ENCODE results near the gene CALML5.

CALML5 gene

DNA sequence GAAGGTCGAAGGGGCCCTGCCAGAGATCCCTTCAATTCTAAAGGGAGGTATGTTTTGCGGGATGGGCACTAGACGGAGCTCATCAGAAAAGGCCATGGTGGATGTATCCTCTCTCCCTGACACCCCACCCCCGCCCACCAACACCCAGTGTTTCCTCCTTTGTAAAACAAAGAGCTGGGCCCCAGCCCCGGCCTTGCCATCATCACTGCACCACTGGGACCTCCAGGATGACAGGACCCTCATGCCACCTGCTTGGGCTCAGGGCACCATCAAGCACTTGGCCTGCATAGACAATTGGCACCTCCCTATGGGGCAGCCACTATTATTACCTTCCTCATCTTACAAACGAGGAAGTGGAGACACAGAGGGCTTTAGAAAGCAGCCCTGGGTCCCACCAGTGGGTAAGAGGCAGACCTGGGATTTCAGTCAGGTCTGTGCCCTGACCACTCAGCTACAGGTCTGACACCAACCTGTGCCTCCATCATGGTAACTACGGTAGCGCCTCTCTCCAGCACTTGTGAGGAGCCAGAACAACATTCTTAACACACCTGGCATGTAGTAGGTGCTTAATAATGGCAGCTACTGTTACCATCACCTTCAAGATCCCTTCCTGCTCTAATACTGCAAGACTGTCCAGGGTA lies 27.4 kb upstream of the CALML5 start:
- no peak overlapping the region for H3K9ac ChIP-seq (ENCODE audit: low read length in 5 of 5)
- H3K27me3 ChIP-seq (ENCODE audit: control insufficient read depth in 5 of 5, insufficient read depth in 4 of 5, low read length in 5 of 5), result no peaks in the 10 kb centered on the region
- H3K36me3 ChIP-seq (ENCODE audit: control insufficient read depth in 5 of 5, insufficient read depth in 5 of 5, low read length in 5 of 5), result no peaks in the 10 kb centered on the region
- peaks cover 0 to 4% (median under 1%) of the 10 kb centered on the region in 5 donors for H3K4me1 ChIP-seq (ENCODE audit: control insufficient read depth in 5 of 5, insufficient read depth in 5 of 5, low read length in 5 of 5)
- H3K27ac ChIP-seq (ENCODE audit: low read depth, low read length), result no peak overlapping the region
- no peak overlapping the region for H3K4me3 ChIP-seq (ENCODE audit: low read depth in 1 of 5, low read length in 5 of 5)
- no peaks in the 10 kb centered on the region for H3K9me3 ChIP-seq (ENCODE audit: control insufficient read depth in 5 of 5, low read length in 5 of 5)

DNA sequence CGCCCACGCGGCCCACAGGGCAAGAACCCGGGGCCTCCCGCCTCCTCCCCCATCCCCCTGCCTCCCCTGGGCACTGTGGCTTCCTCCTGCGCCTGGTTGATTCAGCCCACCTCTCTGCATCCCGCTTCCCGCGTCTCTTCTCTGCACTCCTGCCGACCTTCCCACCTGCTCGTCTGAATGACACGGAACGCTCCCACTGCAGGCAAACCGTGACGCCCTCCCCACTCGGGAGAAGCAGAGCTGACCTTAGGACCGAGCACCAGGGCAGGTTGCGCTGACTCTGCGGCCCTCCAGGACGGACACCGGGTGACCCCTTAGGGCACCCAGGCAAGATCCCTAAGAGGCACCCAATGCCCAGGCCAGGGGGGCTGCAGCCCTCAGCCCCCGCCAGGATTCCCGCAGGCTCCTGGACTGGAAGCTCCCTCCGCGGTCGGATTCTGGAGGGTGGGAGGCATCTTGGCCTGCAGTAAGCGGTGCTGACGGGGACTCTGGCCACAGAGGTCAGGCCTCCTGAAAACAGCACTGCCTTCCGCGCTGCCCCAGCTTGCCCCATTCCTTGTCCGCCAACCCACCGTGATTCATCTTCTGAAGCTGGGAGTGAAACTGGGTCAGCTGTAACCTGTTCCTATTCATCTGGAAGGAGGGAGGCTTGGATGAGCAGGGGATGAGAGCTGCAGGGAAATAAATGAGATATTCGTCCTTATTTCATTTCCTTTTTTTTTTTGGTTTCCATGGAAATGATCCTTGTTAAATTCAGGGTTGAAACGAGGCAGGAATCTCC lies 26.4 kb upstream of the CALML5 start:
- Histone ChIP-seq H3K4me3 (ENCODE audit: low read depth in 1 of 5, low read length in 5 of 5) (no peak overlapping the region), H3K27me3 (ENCODE audit: control insufficient read depth in 5 of 5, insufficient read depth in 4 of 5, low read length in 5 of 5) (no peaks in the 10 kb centered on the region), H3K27ac (ENCODE audit: low read depth, low read length) (no peak overlapping the region), H3K36me3 (ENCODE audit: control insufficient read depth in 5 of 5, insufficient read depth in 5 of 5, low read length in 5 of 5) (no peaks in the 10 kb centered on the region), H3K9me3 (ENCODE audit: control insufficient read depth in 5 of 5, low read length in 5 of 5) (no peaks in the 10 kb centered on the region), H3K9ac (ENCODE audit: low read length in 5 of 5) (no peak overlapping the region), H3K4me1 (ENCODE audit: control insufficient read depth in 5 of 5, insufficient read depth in 5 of 5, low read length in 5 of 5) (peaks cover 0 to 12% (median 6%) of the 10 kb centered on the region in 5 donors)

DNA sequence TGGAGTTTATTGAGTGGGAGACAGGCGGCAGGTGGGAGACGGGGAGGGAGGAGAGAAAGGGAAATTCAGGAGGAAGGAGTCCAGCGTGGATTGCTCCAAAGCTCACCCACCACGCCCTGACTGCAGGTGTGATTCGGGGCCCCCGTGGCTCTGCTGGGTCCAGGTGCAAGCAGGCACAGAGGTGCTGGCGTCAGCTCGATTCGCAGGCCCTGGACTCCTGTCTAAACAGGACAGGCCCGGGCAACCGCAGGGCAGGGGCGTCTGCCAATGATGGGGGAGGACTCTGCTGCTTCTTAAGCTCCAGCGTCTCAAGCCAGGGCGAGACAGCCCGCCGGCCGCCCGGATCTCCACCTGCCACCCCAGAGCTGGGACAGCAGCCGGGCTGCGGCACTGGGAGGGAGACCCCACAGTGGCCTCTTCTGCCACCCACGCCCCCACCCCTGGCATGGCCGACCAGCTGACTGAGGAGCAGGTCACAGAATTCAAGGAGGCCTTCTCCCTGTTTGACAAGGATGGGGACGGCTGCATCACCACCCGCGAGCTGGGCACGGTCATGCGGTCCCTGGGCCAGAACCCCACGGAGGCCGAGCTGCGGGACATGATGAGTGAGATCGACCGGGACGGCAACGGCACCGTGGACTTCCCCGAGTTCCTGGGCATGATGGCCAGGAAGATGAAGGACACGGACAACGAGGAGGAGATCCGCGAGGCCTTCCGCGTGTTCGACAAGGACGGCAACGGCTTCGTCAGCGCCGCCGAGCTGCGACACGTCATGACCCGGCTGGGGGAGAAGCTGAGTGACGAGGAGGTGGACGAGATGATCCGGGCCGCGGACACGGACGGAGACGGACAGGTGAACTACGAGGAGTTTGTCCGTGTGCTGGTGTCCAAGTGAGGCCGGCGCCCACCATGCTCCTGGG lies 25.5 kb upstream of the CALML5 start, which contains the start of gene CALML3:
Gene CALML3, plus strand, starts transcription at position 321 of the 920 bp plus-strand sequence. Its CDS starts 125 bp downstream, at position 446.
- peaks cover 0 to 13% (median 6%) of the 10 kb centered on the region in 5 donors for H3K4me1 ChIP-seq (ENCODE audit: control insufficient read depth in 5 of 5, insufficient read depth in 5 of 5, low read length in 5 of 5)
- H3K27ac ChIP-seq (ENCODE audit: low read depth, low read length), result no peak within 1 kb of the TSS
- no peak within 1 kb of the TSS for H3K4me3 ChIP-seq (ENCODE audit: low read depth in 1 of 5, low read length in 5 of 5)
- no peaks in the 10 kb centered on the region for H3K27me3 ChIP-seq (ENCODE audit: control insufficient read depth in 5 of 5, insufficient read depth in 4 of 5, low read length in 5 of 5)
- H3K9ac ChIP-seq (ENCODE audit: low read length in 5 of 5), result no peak within 1 kb of the TSS
- no peaks in the 10 kb centered on the region for H3K9me3 ChIP-seq (ENCODE audit: control insufficient read depth in 5 of 5, low read length in 5 of 5)
- no peaks in the 10 kb centered on the region for H3K36me3 ChIP-seq (ENCODE audit: control insufficient read depth in 5 of 5, insufficient read depth in 5 of 5, low read length in 5 of 5)

DNA sequence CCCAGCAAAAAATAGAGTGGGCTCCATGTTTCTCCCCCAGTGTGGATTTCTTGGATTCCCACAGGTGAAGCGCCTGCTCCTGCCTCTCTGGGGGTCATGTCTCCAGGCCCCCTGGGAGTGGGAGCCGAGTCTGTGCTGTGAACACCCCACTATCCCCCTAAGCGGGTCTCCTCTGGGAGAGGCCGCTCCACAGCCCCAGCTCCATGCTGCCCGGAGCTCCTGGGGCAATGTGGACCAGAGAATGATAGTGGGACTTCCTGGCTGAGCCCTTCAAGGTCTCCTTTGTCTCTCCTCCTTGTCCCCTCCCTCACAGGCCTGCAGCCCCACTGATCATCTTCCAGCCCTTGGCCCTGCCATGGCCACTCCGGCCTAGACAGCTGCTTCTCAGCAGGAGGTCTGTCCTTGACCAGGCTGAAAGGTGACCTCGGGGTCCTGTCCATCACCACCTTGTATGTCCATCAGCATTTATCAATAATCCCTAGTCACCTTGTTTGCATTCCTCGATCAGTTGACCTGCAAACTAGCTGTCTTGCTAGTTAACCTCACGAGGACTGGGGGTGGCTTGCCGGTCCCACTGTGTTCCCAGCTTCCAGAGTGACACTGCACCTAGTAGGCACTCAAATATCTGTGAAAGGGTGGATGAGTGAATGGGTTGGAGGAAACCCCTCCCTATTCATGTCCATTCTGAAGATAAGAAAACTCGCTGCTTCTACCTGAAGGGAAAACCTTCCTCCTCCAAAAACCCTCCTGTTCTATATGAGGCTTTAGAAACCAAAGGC lies 24.6 kb upstream of the CALML5 start:
- Histone ChIP-seq H3K4me3 (ENCODE audit: low read depth in 1 of 5, low read length in 5 of 5) (no peak overlapping the region), H3K4me1 (ENCODE audit: control insufficient read depth in 5 of 5, insufficient read depth in 5 of 5, low read length in 5 of 5) (peaks cover 0 to 13% (median 6%) of the 10 kb centered on the region in 5 donors), H3K36me3 (ENCODE audit: control insufficient read depth in 5 of 5, insufficient read depth in 5 of 5, low read length in 5 of 5) (no peaks in the 10 kb centered on the region), H3K27ac (ENCODE audit: low read depth, low read length) (no peak overlapping the region), H3K9ac (ENCODE audit: low read length in 5 of 5) (no peak overlapping the region), H3K27me3 (ENCODE audit: control insufficient read depth in 5 of 5, insufficient read depth in 4 of 5, low read length in 5 of 5) (no peaks in the 10 kb centered on the region), H3K9me3 (ENCODE audit: control insufficient read depth in 5 of 5, low read length in 5 of 5) (no peaks in the 10 kb centered on the region)

DNA sequence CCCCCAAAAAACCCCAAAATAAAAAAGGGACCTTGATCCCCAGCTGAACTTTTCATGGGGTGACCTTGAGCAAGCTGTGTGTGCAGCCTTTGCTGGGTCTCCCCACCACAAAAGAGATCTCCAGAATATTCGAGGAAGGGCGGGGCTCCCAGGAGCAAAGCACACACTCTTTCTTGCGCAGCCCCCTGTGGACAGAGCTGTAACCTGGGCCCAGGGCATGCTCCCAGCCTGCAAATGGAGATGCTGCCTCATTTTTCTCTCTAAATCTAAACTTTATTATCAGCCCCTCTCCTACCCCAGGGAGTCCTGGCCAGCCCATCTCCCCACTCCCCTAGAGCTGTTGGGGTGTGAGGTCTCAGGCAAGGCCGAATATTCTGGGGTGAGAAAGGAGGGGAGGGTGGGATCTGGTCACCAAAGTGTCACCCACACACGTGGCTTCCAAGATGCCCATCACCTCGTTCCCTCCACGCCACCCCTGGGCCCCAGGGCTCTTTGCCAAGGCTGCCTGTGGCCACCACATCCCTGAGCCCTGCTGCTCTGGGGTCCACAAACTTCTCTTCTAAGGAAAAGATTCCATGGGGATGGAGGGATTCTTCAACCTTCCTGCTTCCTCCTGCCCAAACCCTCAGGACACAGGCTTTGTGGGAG lies 23.7 kb upstream of the CALML5 start:
- peaks cover 0 to 13% (median 6%) of the 10 kb centered on the region in 5 donors for H3K4me1 ChIP-seq (ENCODE audit: control insufficient read depth in 5 of 5, insufficient read depth in 5 of 5, low read length in 5 of 5)
- no peak overlapping the region for H3K4me3 ChIP-seq (ENCODE audit: low read depth in 1 of 5, low read length in 5 of 5)
- no peaks in the 10 kb centered on the region for H3K36me3 ChIP-seq (ENCODE audit: control insufficient read depth in 5 of 5, insufficient read depth in 5 of 5, low read length in 5 of 5)
- no peak overlapping the region for H3K9ac ChIP-seq (ENCODE audit: low read length in 5 of 5)
- H3K9me3 ChIP-seq (ENCODE audit: control insufficient read depth in 5 of 5, low read length in 5 of 5), result no peaks in the 10 kb centered on the region
- no peaks in the 10 kb centered on the region for H3K27me3 ChIP-seq (ENCODE audit: control insufficient read depth in 5 of 5, insufficient read depth in 4 of 5, low read length in 5 of 5)
- no peak overlapping the region for H3K27ac ChIP-seq (ENCODE audit: low read depth, low read length)

DNA sequence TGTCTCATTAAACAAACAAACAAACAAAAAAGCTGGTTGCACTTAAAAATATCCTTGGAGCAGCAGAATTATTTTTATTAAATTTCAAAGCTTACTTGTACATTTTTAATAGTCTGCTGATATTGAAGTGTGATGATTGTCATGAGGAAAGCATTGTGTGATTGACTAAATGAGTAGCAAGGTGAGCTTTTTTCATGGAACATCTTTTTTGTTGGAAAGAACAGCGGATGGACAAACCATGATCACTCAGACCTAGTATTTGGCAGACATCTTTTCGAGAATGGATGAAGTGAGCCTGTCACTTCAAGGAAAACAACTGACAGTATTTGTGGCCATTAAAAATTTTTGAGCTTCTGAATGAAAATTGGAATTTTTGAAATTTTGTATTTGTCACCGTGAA lies 19.7 kb upstream of the CALML5 start:
- Histone ChIP-seq H3K27ac (ENCODE audit: low read depth, low read length) (no peak overlapping the region), H3K4me1 (ENCODE audit: control insufficient read depth in 5 of 5, insufficient read depth in 5 of 5, low read length in 5 of 5) (peaks cover 0 to 13% (median 6%) of the 10 kb centered on the region in 5 donors), H3K9ac (ENCODE audit: low read length in 5 of 5) (no peak overlapping the region), H3K36me3 (ENCODE audit: control insufficient read depth in 5 of 5, insufficient read depth in 5 of 5, low read length in 5 of 5) (no peaks in the 10 kb centered on the region), H3K4me3 (ENCODE audit: low read depth in 1 of 5, low read length in 5 of 5) (no peak overlapping the region), H3K27me3 (ENCODE audit: control insufficient read depth in 5 of 5, insufficient read depth in 4 of 5, low read length in 5 of 5) (peaks cover 0 to 4% (median 0%) of the 10 kb centered on the region in 5 donors), H3K9me3 (ENCODE audit: control insufficient read depth in 5 of 5, low read length in 5 of 5) (no peaks in the 10 kb centered on the region)

DNA sequence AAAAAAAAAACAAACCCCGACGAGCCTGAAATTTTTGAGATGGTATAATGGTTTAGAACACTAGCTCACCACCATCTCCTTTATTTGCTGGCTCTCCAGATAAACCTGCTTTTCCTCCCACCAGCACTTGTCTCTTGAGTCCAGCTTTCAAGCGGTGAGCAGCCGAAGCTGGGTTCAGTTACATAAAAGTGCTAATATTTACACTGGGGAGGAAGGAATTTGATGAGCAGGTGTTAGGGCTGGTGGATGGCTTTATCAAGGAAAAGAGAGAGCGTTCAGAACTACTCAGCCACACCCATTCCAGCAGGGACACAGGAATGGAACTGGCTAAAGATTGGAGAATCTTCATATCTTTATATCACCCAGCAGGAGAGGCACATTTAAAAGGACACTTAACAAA lies 18.8 kb upstream of the CALML5 start:
- Histone ChIP-seq H3K27ac (ENCODE audit: low read depth, low read length) (no peak overlapping the region), H3K9me3 (ENCODE audit: control insufficient read depth in 5 of 5, low read length in 5 of 5) (no peaks in the 10 kb centered on the region), H3K9ac (ENCODE audit: low read length in 5 of 5) (no peak overlapping the region), H3K4me1 (ENCODE audit: control insufficient read depth in 5 of 5, insufficient read depth in 5 of 5, low read length in 5 of 5) (peaks cover 0 to 13% (median 6%) of the 10 kb centered on the region in 5 donors), H3K36me3 (ENCODE audit: control insufficient read depth in 5 of 5, insufficient read depth in 5 of 5, low read length in 5 of 5) (no peaks in the 10 kb centered on the region), H3K4me3 (ENCODE audit: low read depth in 1 of 5, low read length in 5 of 5) (no peak overlapping the region), H3K27me3 (ENCODE audit: control insufficient read depth in 5 of 5, insufficient read depth in 4 of 5, low read length in 5 of 5) (peaks cover 0 to 4% (median 0%) of the 10 kb centered on the region in 5 donors)

DNA sequence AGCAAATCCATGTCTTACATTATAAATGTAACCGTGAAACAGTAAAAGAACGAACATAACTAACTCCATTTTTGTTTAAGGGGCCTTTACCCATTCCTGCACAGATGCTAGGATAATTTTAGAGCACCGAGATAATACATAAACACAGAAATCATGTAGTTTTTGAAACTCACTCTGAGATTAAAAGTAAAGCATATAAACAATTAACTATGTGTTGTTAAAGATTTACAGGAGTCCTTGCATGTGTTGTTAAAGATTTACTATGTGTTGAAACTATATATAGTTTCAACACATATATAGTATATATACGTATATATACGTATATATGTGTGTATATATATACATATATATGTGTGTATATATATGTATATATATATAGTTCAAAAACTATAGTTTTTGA lies 18.2 kb upstream of the CALML5 start:
- H3K4me3 ChIP-seq (ENCODE audit: low read depth in 1 of 5, low read length in 5 of 5), result no peak overlapping the region
- H3K4me1 ChIP-seq (ENCODE audit: control insufficient read depth in 5 of 5, insufficient read depth in 5 of 5, low read length in 5 of 5), result peaks cover 0 to 13% (median 6%) of the 10 kb centered on the region in 5 donors
- no peaks in the 10 kb centered on the region for H3K9me3 ChIP-seq (ENCODE audit: control insufficient read depth in 5 of 5, low read length in 5 of 5)
- H3K27ac ChIP-seq (ENCODE audit: low read depth, low read length), result no peak overlapping the region
- no peaks in the 10 kb centered on the region for H3K36me3 ChIP-seq (ENCODE audit: control insufficient read depth in 5 of 5, insufficient read depth in 5 of 5, low read length in 5 of 5)
- H3K27me3 ChIP-seq (ENCODE audit: control insufficient read depth in 5 of 5, insufficient read depth in 4 of 5, low read length in 5 of 5), result peaks cover 0 to 4% (median 0%) of the 10 kb centered on the region in 5 donors
- no peak overlapping the region for H3K9ac ChIP-seq (ENCODE audit: low read length in 5 of 5)
